OCI-LY1 (cell line): ENCODE data around the gene ALKBH7.

Experiments
- H2AFZ ChIP-seq: fragments of 200-600 bp; sonication (generic), shearing (Covaris generic); 2 replicates; pipeline ENCODE4 v1.6.0; 2014; ENCODE audit warnings: antibody characterized with exemption, mild to moderate bottlenecking, low read length
- H3F3A ChIP-seq: fragments of 200-600 bp; sonication (generic), shearing (Covaris generic); 2 replicates; pipeline ENCODE4 v1.6.0; 2014; ENCODE audit warnings: mild to moderate bottlenecking, antibody characterized with exemption, low read length, moderate library complexity; ENCODE audit not compliant: insufficient read depth
- H3K27ac ChIP-seq: fragments of 200-600 bp; sonication (generic); 2 replicates; pipeline ENCODE4 v1.5.1; 2014; ENCODE audit warnings: low read length, mixed run types, mild to moderate bottlenecking, low read depth; ENCODE audit not compliant: poor library complexity, severe bottlenecking
- H3K27me3 ChIP-seq: fragments of 200-600 bp; sonication (generic); 2 replicates; pipeline ENCODE4 v1.6.0; 2014; ENCODE audit warnings: antibody characterized with exemption, mild to moderate bottlenecking, low read length, moderate library complexity; ENCODE audit not compliant: insufficient read depth
- H3K36me3 ChIP-seq: fragments of 200-600 bp; sonication (generic); 2 replicates; pipeline ENCODE4 v1.6.1; 2014; ENCODE audit warnings: mild to moderate bottlenecking, antibody characterized with exemption, low read length, moderate library complexity, mixed read lengths; ENCODE audit not compliant: insufficient read depth
- H3K4me1 ChIP-seq: fragments of 200-600 bp; sonication (generic); 2 replicates; pipeline ENCODE4 v1.5.1; 2014; ENCODE audit warnings: mild to moderate bottlenecking, low read length, moderate library complexity; ENCODE audit not compliant: insufficient read depth, severe bottlenecking
- H3K4me2 ChIP-seq: fragments of 200-600 bp; sonication (generic), shearing (Covaris generic); 2 replicates; pipeline ENCODE4 v1.6.1; 2014; ENCODE audit warnings: low read length
- H3K4me3 ChIP-seq: fragments of 200-600 bp; sonication (generic); 2 replicates; pipeline ENCODE4 v1.5.1; 2014; ENCODE audit warnings: low read length, low read depth, mild to moderate bottlenecking, mixed read lengths; ENCODE audit not compliant: poor library complexity, severe bottlenecking
- H3K79me2 ChIP-seq: fragments of 200-600 bp; shearing (Covaris generic); 2 replicates; pipeline ENCODE4 v1.6.1; 2016; ENCODE audit warnings: mixed run types, low read length, mixed read lengths; ENCODE audit not compliant: insufficient read depth
- H3K9ac ChIP-seq: fragments of 200-600 bp; sonication (generic), shearing (Covaris generic); 2 replicates; pipeline ENCODE4 v1.6.1; 2014; ENCODE audit warnings: mild to moderate bottlenecking, low read length, mixed read lengths
- H3K9me2 ChIP-seq: fragments of 200-600 bp; sonication (generic), shearing (Covaris generic); 2 replicates; pipeline ENCODE4 v1.6.1; 2014; ENCODE audit warnings: low read depth, mild to moderate bottlenecking, low read length, mixed read lengths
- H3K9me3 ChIP-seq: fragments of 200-600 bp; shearing (Covaris generic); 2 replicates; pipeline ENCODE4 v1.6.1; 2014; ENCODE audit warnings: low read length, mixed read lengths
- H4K20me1 ChIP-seq: fragments of 200-600 bp; sonication (generic), shearing (Covaris generic); 2 replicates; pipeline ENCODE4 v1.6.0; 2016; ENCODE audit warnings: mild to moderate bottlenecking, low read length; ENCODE audit not compliant: insufficient read depth
- CTCF ChIP-seq: fragments of 200-600 bp; sonication (generic), shearing (Covaris generic); IDR thresholded peaks from 2 replicates; pipeline ENCODE4 v1.5.1; 2017; ENCODE audit warnings: mild to moderate bottlenecking, antibody characterized with exemption, low read length, moderate library complexity, mixed read lengths
- EZH2 ChIP-seq: fragments of 200-600 bp; sonication (generic), shearing (Covaris generic); IDR thresholded peaks from 2 replicates; pipeline ENCODE4 v1.8.0; 2017; ENCODE audit warnings: borderline replicate concordance, mixed run types, mild to moderate bottlenecking, antibody characterized with exemption, low read length, moderate library complexity, mixed read lengths

Gene ALKBH7

DNA sequence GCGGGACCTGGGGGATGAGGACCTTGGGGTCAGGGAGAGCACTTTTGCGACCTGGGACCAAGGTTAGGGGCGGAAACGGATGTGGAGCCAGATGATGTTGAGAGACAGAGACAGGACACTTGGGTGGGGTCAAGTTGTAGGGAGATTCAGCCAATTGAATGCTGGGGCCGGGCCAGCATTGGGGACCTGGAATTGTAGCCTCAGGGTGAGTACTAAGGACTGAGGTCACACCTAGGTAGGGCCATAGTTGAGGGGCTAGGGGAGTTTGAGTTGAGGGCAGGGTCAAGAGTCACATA lies 1.2 kb downstream of the ALKBH7 start:
- Histone ChIP-seq H3K4me2 (peak overlapping the region; percentile 78), H3K4me3 (peak overlapping the region; percentile 69), H3K9ac (peak overlapping the region; percentile 60), H3K4me1 (peaks cover 19% of the 10 kb centered on the region), H3K36me3 (peaks cover 15% of the 10 kb centered on the region), H4K20me1 (no peaks in the 10 kb centered on the region), H3K79me2 (no peaks in the 10 kb centered on the region), H3F3A (no peaks in the 10 kb centered on the region), H3K27ac (peak overlapping the region; percentile 58), H3K27me3 (no peaks in the 10 kb centered on the region), H2AFZ (no peak overlapping the region), H3K9me2 (no peaks in the 10 kb centered on the region), H3K9me3 (no peaks in the 10 kb centered on the region)
- TF ChIP-seq EZH2 = no peak
- no peak for TF ChIP-seq CTCF

DNA sequence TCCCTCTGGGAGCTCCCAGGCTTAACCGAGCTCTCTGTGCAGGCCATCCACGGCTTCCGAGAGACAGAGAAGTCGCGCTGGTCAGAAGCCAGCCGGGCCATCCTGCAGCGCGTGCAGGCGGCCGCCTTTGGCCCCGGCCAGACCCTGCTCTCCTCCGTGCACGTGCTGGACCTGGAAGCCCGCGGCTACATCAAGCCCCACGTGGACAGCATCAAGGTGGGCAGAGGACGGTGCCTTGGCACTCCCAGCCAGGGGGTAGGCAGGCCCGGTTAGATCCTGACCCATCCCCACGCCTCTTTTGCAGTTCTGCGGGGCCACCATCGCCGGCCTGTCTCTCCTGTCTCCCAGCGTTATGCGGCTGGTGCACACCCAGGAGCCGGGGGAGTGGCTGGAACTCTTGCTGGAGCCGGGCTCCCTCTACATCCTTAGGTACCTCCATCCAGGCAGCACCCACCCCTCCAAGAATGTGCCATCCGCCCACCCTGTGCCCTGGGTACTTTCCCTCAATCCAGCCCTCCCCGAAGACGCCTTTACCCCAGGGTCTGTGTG lies 1.6 kb downstream of the ALKBH7 start:
- Histone ChIP-seq H3K79me2 (no peaks in the 10 kb centered on the region), H3K9ac (peak overlapping the region; percentile 60; the same call in 1 of the 2 replicates), H3K4me2 (peak overlapping the region; percentile 78), H3K4me3 (peak overlapping the region; percentile 69), H2AFZ (no peak overlapping the region), H4K20me1 (no peaks in the 10 kb centered on the region), H3K27me3 (no peaks in the 10 kb centered on the region), H3K9me3 (no peaks in the 10 kb centered on the region), H3K9me2 (no peaks in the 10 kb centered on the region), H3K36me3 (peaks cover 15% of the 10 kb centered on the region), H3K4me1 (peaks cover 19% of the 10 kb centered on the region), H3K27ac (peak overlapping the region; percentile 58), H3F3A (no peaks in the 10 kb centered on the region)
- no peak for TF ChIP-seq CTCF
- no peak for TF ChIP-seq EZH2

GRCh38 chr19:6374711-6375410 lies 2.3 kb downstream of the ALKBH7 start:
- TF ChIP-seq EZH2 (no peak), CTCF (no peak)
- Histone ChIP-seq H4K20me1 (no peaks in the 10 kb centered on the region), H3K4me3 (no peak overlapping the region), H3K4me2 (no peak overlapping the region), H3K9me3 (no peaks in the 10 kb centered on the region), H3K36me3 (peaks cover 18% of the 10 kb centered on the region), H3F3A (no peaks in the 10 kb centered on the region), H2AFZ (no peak overlapping the region), H3K79me2 (no peaks in the 10 kb centered on the region), H3K27me3 (no peaks in the 10 kb centered on the region), H3K27ac (no peak overlapping the region), H3K9ac (no peak overlapping the region), H3K4me1 (peaks cover 19% of the 10 kb centered on the region), H3K9me2 (no peaks in the 10 kb centered on the region)
